Measurements from ENCODE around the gene FOXA3.
A peak's percentile ranks its signal among the peaks of the same experiment; 100 is the strongest.

The FOXA3 gene

DNA sequence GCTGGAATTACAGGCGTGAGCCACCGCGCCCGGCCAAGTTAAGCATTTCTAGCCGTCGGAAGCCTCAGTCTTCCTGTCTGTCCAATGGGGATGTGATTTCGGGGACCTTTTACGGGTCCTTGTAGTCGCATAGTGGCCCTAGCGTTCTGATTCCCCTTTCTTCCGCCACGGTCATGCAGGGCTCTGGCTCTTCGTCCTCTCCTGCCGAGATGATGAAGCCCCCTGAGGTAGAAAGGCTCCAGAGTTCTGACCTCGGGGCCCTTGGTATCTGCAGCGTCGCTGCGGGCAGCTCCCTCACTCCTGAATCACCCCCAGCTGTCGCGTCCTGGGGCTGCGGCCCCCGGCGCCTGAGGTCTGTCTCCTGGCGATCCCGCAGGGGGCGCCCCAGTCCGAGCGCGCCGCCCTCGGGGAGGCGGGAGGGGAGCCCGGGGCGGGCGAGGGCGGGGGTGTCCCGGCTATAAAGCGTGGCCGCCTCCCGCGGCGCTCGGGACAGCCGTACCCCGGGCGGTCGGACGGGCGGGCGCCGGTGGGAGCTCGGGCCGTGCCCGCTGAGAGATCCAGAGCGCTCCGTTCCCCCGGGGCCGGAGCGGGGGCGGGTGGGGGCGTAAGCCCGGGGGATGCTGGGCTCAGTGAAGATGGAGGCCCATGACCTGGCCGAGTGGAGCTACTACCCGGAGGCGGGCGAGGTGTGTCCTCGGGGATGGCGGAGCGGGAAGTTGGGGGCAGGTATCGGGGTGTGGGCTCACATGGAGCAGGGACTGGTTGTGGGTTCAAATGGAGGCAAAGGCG lies at the start of gene FOXA3:
Gene FOXA3, plus strand, starts transcription at position 487 of the 789 bp plus-strand sequence. Its CDS starts 131 bp downstream, at position 618.
- DNase-seq (ENCODE audit: low spot score): peak; percentile 63

GRCh38 chr19:45814851-45815480 lies 49.2 kb upstream of the FOXA3 start, which contains the start of gene RSPH6A:
Gene RSPH6A, minus strand, starts transcription at chr19:45815308. Its CDS starts 132 bp downstream, at chr19:45815176.
- no peak for DNase-seq (ENCODE audit: low spot score)

DNA sequence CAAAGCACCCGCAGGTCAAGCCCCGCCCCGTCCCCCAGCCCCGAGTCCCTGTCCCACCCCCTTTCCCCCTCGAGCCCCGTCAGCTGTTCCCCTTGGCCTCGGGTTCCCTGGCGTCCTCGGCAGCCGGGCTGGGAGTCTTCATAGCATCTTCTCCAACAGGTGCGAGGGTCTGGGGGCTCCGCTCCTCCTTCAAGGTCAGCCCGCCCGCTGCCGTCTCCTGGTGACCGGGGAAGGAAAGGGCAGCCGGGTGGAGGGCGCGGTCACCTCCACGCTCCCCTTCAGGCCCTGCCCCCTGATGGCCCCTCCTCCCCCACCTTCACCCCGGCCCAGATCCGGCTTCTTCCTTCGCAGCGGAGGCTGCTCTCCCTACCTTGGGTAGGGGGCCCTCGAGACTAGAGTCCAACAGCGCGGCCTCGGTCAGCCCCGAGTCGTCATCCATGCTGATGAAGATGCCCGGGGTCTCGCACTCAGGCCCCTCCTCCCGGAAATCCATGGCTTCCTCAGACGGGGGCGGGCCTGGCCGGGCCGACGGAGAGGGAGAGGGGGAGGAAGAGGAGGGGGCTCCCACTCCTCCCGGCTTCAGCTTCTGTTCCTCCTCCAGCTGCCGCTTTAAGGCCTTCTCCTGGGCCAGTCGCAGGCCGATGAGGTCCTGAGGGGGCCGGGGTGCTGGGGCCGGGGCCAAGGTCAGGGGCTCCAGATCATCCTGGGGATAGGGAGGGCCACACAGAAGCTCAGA lies 48.5 kb upstream of the FOXA3 start:
- DNase-seq (ENCODE audit: low spot score): no peak

DNA sequence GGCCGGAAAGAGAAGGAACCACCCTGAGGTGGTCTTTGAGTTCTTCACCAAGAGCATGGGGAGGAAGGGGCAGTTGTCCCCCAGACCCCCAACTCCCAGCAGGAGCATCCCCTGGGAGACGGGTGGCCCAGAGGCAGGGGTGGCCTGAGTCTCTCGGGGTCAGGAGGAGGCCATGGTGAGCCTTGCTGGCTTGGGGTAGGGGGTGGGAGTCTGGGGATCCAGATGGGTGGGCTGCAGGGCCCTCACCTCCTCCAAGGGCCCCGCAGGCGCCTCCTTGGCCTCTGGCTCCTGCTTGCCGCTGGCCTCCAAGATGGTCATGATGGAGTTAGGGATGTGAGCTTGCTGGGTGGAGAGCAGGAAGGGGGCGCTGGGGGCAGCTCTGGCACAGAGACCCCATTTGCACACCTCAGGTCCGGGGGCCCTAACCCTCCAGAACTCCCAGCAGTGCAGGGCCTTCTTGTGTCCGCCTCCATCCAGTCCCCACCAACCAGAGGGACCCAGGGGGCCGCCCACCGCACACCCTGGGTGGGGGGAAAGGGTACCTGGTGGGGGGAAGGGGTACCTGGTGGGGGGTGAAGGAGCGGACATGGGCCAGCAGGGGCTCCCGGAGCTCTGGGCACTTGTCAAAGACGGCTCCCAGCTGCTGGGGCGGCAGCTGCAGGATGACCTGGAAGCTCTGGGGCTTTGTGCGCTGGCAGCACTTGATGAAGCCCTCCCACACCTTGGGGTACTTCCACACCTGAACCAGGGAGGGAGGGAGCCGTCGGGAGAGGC lies 47.7 kb upstream of the FOXA3 start:
- no peak for DNase-seq (ENCODE audit: low spot score)

GRCh38 chr19:45817010-45817724 lies 47.0 kb upstream of the FOXA3 start:
- peak; percentile 99 for DNase-seq (ENCODE audit: low spot score)

- no peak for DNase-seq (ENCODE audit: low spot score)
Observed at GRCh38 chr19:45817725-45818301, 46.3 kb upstream of the FOXA3 start.

DNA sequence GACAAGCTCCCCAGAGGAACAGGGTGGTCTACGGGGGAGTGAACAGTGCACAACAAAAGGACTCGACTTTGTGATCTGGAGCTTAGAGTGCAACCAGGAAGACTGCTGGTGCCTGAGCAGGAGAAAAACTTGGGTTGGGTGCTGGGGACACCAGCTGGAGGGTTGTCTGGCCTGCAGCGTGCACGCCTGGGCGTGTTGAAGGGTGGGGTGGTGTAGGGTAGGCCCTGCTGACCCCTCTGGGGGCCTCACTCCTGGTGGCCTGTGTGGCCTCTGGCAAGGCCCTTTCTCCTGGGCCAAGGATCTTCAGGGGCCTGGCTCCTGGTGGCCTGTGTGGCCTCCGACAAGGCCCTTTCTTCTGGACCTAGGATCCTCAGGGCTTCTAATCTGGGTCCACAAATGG lies 44.4 kb upstream of the FOXA3 start:
- DNase-seq (ENCODE audit: low spot score): no peak

- no peak for DNase-seq (ENCODE audit: low spot score)
Observed at GRCh38 chr19:45820413-45821102, 43.6 kb upstream of the FOXA3 start.

- DNase-seq (ENCODE audit: low spot score): no peak
Observed at GRCh38 chr19:45821103-45821521, 43.0 kb upstream of the FOXA3 start.

DNA sequence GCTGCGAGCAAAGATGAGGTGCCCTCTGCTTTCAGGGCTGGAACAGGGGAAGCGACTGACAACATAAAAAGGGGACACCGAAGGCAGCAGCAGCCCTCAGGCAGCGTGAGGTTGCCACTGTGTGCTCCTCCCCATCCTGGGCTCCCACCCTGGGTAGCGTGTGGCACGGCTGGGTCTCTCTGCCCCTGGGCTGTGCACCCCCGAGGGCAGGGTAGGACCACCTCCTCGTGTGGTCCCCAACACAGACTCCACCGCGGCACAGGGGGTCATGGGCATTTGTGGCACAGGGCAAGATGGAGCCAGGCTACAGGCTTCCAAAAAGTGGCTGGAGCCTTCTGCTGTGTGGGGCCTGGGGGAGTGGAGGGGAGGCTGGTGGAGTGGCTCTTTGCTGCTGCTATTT lies 42.6 kb upstream of the FOXA3 start:
- no peak for DNase-seq (ENCODE audit: low spot score)

DNA sequence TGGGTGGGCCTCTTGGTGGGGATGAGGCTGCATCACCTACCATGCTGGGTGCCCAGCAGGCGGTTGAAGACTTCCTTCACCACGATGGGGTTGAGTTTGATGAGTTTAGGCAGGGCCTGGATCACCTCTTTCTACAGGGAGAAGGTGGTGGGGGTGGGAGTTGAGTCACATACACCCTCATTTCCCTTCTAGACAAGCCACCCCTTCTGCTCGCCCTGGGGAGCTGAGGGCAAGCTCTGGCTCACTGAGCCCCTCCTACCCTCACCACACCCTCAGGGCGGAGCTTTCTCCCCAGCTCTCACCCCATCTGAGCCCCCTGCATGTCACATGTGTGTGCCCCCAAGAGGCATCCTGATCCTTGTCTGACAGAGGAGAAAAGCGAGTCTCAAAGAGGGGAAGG lies 41.4 kb upstream of the FOXA3 start:
- DNase-seq (ENCODE audit: low spot score): no peak

GRCh38 chr19:45823182-45823581 lies 40.9 kb upstream of the FOXA3 start:
- no peak for DNase-seq (ENCODE audit: low spot score)

DNA sequence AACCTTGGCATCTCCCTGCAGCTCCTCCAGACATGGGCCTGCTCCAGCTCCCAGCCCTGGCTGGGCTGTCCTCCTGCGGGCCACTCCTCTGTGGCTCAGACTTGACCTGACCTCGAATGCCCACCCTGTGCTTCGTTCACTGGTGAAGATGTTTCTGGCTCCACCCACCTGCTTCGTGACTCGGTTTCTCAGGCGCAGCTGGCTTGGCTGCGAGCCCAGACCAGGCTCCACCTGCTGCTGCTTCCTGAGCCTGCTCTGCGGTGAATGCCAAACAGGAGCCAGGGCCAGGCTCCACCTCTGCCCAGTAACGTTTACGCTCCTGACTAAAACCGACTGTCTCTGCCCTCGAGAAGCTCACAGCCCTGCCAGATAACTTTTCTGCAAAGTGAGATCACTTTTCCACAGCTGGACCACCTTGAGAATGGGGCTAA lies 40.1 kb upstream of the FOXA3 start:
- no peak for DNase-seq (ENCODE audit: low spot score)

DNA sequence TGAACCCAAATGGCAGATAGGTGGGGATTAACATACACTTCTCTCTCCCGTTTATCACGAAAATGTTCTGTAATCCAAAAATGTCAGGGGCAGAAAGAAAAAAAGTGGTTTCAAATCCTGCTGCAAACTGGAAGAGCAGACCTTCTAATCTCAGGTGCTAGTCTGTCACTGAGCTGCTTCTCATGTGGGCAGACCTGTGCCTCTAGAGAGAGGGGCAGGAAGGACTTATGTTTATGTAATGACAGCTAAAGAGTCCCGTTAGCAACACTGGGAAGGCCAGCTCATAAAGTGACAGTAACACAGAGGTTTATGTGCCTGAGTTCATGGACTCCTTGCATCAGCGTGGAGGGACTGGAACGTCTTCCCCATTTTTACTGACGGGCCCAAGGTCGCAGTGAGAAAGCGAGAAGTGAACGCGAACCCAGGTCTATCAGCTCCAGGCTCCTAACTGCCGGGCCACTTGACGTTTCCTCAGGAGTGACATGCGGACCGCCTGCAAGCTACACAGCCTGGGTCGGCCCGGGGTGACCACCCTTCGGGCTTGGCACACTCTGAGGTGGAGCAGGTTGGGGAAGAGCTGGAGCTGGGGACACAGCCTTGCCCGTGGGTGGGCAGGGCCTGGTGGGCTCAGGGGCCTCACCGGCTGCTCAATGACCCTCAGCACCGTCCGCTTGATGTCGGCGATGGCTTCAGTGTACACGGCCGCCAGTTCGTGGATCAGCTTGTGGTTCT lies 39.4 kb upstream of the FOXA3 start:
- no peak for DNase-seq (ENCODE audit: low spot score)

GRCh38 chr19:45825263-45825605 lies 38.9 kb upstream of the FOXA3 start:
- no peak for DNase-seq (ENCODE audit: low spot score)

DNA sequence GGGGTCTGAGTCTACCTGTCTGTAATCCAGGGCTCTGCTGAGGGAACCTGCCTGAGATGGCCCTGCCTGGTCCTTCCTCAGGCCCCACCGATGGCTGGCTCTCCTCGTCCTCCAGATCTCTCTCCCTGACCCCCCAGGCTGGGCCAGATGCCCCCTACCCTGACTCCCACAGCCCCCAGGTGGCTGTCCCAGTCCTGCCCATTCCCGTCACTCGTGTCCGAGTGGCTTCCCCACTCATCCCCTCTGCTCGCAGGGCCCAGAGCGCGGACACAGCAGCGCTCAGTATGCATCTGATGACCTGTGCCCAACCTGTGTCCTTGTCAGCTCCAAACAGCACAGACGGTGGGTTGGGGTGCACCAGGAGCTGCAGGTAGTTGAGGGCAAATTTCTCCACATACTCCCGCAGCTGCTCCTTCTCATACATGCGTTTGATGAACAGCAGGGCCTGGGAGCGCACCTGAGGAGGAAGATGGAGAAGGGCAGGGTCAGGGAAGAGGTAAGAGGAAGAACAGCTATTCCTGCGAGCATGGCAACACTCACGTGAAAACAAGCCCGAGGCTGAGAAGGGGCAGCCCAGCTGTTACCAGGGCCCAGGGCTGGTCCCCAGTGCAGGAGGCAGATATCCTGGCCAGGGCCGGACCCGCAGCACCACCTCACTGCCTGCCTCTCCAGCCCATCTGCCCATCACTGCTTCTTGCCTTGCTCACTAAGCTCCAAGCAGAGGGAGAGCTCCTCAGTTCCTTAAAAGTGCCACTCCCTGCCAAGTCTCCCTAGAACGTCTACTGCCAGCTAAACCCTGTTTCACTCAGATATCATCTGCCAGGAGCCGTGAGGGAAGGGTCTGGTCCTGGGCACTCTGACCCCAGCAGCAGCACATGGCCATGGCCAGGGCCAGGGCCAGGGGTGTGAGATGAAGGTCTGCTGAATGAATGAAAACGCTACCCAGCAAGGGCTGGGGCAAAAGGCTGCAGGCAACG lies 37.9 kb upstream of the FOXA3 start:
- no peak for DNase-seq (ENCODE audit: low spot score)

DNA sequence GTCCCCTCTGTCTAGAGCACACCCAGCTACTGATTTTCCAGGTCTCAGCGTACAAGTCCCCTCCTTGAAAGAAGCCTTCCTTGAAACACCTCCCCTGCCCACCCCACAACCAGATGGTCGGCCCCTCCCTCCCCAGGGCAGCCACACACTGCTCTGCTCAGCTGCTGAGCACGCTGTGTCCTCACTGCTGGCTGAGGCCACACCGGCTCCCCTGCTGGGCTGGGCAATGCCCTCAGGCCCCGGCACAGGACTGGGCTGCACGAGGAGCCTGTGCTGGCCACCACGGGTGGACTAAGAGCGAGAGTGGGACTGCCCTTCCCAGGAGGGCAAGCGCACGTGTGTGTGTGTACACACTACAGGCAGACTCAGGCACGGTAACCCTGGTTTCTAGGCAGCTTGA lies 37.2 kb upstream of the FOXA3 start:
- no peak for DNase-seq (ENCODE audit: low spot score)

- no peak for DNase-seq (ENCODE audit: low spot score)
Observed at GRCh38 chr19:45827459-45828093, 36.5 kb upstream of the FOXA3 start.
